Stomach (tissue), 9 donors: ENCODE results near the gene AP2A1. TPM values are rescaled to one million over a fixed set of nuclear protein-coding genes. Genes with fewer than 3 reads are reported as not detected.

Experiments used
- DNase-seq, 2 donors: peaks; one replicate each; pipeline versions ENCODE4 v3.0.0 to v3.0.0-alpha.2; 2013 to 2019
- H3K27ac ChIP-seq, 5 donors: fragments of 200-600 bp in 4 of 5; sonication (generic) in 4 of 5; one replicate each; pipeline ENCODE4 v1.5.1; 2013 to 2019; ENCODE audit warnings: mild to moderate bottlenecking in 1 of 5, moderate library complexity in 1 of 5
- H3K27me3 ChIP-seq, 3 donors: fragments of 200-600 bp; sonication (generic); one replicate each; pipeline ENCODE4 v1.5.1; 2017 to 2019; ENCODE audit warnings: mixed run types in 1 of 3
- H3K36me3 ChIP-seq, 4 donors: fragments of 200-600 bp; sonication (generic); 1 replicate in 3 of 4; 2 replicates in 1 of 4; pipeline ENCODE4 v1.5.1; 2016 to 2019
- H3K4me1 ChIP-seq, 4 donors: fragments of 200-600 bp; sonication (generic); one replicate each; pipeline ENCODE4 v1.5.1; 2016 to 2019
- H3K4me3 ChIP-seq, 4 donors: fragments of 200-600 bp; sonication (generic) in 3 of 4; one replicate each; pipeline ENCODE4 v1.5.1; 2016 to 2019; ENCODE audit warnings: mild to moderate bottlenecking in 1 of 4
- H3K9me3 ChIP-seq, 4 donors: fragments of 200-600 bp; sonication (generic); one replicate each; pipeline ENCODE4 v1.5.1; 2016 to 2019
- EP300 ChIP-seq: sonication (generic); formaldehyde crosslinking; IDR thresholded peaks from one replicate; pipeline ENCODE4 v1.6.1; 2017; ENCODE audit warnings: antibody characterized with exemption
- POLR2A ChIP-seq, 4 donors: fragments of 450-650 bp; IDR thresholded peaks; one replicate each; pipeline ENCODE4 v1.6.1; 2016; ENCODE audit warnings: antibody characterized with exemption in 4 of 4, control low read depth in 2 of 4, mild to moderate bottlenecking in 1 of 4, moderate library complexity in 1 of 4
- POLR2AphosphoS5 ChIP-seq, 3 donors: sonication (generic); formaldehyde crosslinking; IDR thresholded peaks; one replicate each; pipeline ENCODE4 v1.6.1; 2016; ENCODE audit warnings: antibody characterized with exemption in 3 of 3
- WGBS, 5 donors: extraction: QIAGEN DNeasy Blood & Tissue Kit in 3 of 5; methylation state at CpG; one replicate each; pipeline versions ENCODE4 v1.1.5 to v1.1.7; 2013 to 2018; 5-methylcytosine and 5-hydroxymethylcytosine counted together
- intact Hi-C: fragments of 100-400 bp; cut with DNase I; formaldehyde crosslinking; loops from one replicate; pipeline ENCODE4 v1.15.1; 2023; ENCODE audit warnings: low total_unique reads
- polyA plus RNA-seq, 3 donors: library from polyadenylated mRNA; stranded (reverse); fragments of 200-250 nt; gene quantifications; one replicate each; pipeline ENCODE4 v1.2.3, GENCODE V29; 2013
- total RNA-seq, 5 donors: library from RNA; depleted of rRNA; stranded (reverse); fragments of >200 nt; gene quantifications; one replicate each; pipeline versions ENCODE4 v1.1.0 to v1.2.3, GENCODE V29; 2014 to 2016
- TF ChIP-seq, protein P1 (sequence below), 7 experiments: fragments of 450-650 bp in 4 of 7; fragments of 200-600 bp in 3 of 7; sonication (generic) in 3 of 7; IDR thresholded peaks; one replicate each; pipeline ENCODE4 v1.5.1; 2016 to 2019; ENCODE audit warnings: antibody characterized with exemption in 7 of 7, control low read depth in 2 of 7, mild to moderate bottlenecking in 1 of 7
- donor health status: healthy with polysubstance abuse.
- donor health status: Bipolar disorder and iron deficiency.
- donor health status: healthy.

Gene AP2A1
- total and polyA plus RNA-seq, 8 donors, result 19.8 to 177 (median 29.2) TPM

DNA sequence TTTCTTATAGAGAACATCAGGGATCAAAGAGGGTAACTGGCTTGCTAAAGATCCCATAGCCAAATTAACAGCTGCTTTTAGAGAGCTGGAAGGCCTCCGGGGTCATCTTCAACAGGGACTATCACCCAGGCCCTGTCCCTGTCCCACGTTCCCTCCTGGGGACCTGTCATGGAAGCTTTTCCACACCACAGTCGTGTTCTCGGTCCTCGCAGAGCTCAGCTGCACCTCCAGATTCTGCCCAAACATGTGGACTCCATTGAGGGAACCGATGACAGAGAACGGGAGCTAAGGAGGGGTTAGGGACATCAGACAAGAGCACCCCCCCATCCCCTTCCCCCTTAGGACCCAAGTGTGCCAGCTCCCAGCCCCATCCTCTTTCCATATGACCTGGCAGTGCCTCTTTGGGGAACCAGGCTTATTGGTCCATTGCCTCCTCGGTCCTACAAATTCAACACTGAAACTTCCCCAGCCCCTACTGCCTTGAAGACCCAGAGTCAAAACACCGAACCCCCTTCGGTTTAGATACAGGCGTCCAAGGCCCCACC, 45.7 kb downstream of the AP2A1 start:
- 25 to 52% (median 45%) methylated on average over 4 to 11 of the region's 11 CpGs for WGBS, 5 donors

DNA sequence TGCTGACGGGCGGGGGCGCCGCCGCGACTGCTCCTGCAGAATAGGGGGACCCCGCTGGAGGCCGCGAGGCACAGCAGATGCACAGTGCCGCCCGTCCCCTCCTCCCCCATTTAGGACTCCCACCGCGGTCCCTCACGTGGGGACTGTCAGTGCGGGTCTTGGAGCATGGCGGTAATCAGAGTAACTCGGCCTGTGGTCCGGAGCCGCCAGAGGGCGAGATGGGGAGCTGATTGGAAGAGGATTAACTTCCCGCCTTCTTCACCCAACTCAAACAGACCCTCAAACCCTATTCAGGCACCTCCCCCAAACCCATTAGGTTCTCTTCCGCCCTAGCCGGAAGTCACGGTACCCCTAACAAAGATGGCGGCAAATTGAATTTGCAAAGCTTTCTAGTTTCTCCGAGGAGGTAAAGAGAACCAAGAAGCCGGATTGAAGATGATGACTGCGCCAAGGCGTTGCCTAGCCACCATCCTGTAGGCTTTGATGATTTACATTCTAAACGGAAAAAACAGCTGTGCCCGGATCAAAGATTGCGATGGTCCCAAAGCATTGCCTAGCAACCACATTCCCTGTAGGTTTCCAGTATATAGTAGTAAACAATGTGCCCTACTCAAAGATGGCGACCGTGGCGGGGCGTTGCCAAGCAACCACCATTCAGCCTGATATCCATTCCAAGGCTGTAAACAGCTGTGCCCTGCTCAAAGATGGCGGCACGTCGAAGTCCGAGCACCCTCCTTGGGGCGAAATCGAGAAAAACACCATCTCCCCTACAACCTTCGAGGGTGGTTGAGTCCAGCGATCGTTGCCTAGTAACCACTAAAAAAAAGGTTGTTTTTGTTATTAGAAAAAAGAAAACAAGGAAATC, 46.4 kb downstream of the AP2A1 start, which contains the start of gene FUZ:
Gene FUZ (minus strand): TSS at position 296 of the 865 bp plus-strand sequence. CDS start 186 bp downstream, at position 110.
- TF ChIP-seq POLR2A (IDR thresholded peaks at IDR 0.05) (peak in 1 of 4 donors; percentile 16), POLR2AphosphoS5 (IDR thresholded peaks at IDR 0.05) (peak; percentile 70 to 92 (median 70)), EP300 (no peak)
- TF ChIP-seq, protein P1, sequence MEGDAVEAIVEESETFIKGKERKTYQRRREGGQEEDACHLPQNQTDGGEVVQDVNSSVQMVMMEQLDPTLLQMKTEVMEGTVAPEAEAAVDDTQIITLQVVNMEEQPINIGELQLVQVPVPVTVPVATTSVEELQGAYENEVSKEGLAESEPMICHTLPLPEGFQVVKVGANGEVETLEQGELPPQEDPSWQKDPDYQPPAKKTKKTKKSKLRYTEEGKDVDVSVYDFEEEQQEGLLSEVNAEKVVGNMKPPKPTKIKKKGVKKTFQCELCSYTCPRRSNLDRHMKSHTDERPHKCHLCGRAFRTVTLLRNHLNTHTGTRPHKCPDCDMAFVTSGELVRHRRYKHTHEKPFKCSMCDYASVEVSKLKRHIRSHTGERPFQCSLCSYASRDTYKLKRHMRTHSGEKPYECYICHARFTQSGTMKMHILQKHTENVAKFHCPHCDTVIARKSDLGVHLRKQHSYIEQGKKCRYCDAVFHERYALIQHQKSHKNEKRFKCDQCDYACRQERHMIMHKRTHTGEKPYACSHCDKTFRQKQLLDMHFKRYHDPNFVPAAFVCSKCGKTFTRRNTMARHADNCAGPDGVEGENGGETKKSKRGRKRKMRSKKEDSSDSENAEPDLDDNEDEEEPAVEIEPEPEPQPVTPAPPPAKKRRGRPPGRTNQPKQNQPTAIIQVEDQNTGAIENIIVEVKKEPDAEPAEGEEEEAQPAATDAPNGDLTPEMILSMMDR (IDR thresholded peaks at IDR 0.05), result peak in 2 of 7 experiments; percentile 19 to 29
- Histone ChIP-seq H3K4me1 (peaks cover 18 to 51% (median 45%) of the 10 kb centered on the region in 4 donors), H3K27ac (peak within 1 kb of the TSS; percentile 55 to 92 (median 90)), H3K27me3 (no peaks in the 10 kb centered on the region), H3K36me3 (no peaks in the 10 kb centered on the region), H3K4me3 (peak within 1 kb of the TSS; percentile 49 to 73 (median 62)), H3K9me3 (no peaks in the 10 kb centered on the region)
- peak; percentile 97 to 99 for DNase-seq
- intact Hi-C loops, result no loop called here
- WGBS, 5 donors, result 0 to 1% (median 0%) methylated on average over 21 to 45 of the region's 45 CpGs

More for the DNA sequence above, 45.7 kb downstream of the AP2A1 start:
- intact Hi-C loops, result no loop called here
- peaks cover 18 to 55% (median 47%) of the 10 kb centered on the region in 4 donors for H3K4me1 ChIP-seq
- no peaks in the 10 kb centered on the region for H3K27me3 ChIP-seq
- H3K4me3 ChIP-seq, result peak overlapping the region; percentile 49 to 73 (median 62)
- peak overlapping the region; percentile 55 to 92 (median 90) for H3K27ac ChIP-seq
- no peak for TF ChIP-seq EP300
- no peak for TF ChIP-seq POLR2A (IDR thresholded peaks at IDR 0.05)
- TF ChIP-seq, protein P1 (IDR thresholded peaks at IDR 0.05), result no peak
- no peak for TF ChIP-seq POLR2AphosphoS5 (IDR thresholded peaks at IDR 0.05)
- no peak for DNase-seq
- H3K36me3 ChIP-seq, result peaks cover 0 to 4% (median 2%) of the 10 kb centered on the region in 4 donors
- H3K9me3 ChIP-seq, result no peaks in the 10 kb centered on the region

DNA sequence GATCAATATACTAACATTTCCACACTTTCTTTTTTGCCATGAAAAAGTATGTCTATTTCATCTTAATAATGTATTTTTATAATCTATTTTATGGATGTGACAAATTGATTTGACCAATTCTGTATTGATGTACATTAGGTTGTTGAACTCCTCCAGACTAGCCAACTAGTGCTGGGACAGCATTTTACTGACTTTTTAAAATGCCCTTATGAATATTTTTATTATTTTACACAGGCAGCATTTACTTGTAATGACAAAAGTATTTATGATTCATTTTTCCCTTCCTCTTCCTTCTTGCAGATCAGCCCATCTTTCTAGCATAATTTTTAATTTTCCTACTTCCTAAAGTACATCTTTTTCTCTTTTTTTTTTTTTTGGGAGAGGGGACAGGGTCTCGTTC, 47.2 kb downstream of the AP2A1 start:
- Histone ChIP-seq H3K36me3 (no peaks in the 10 kb centered on the region), H3K4me3 (peak overlapping the region in 3 of 4 donors; percentile 49 to 73 (median 58)), H3K27me3 (no peaks in the 10 kb centered on the region), H3K9me3 (no peaks in the 10 kb centered on the region), H3K27ac (peak overlapping the region in 4 of 5 donors; percentile 83 to 92 (median 90)), H3K4me1 (peaks cover 18 to 48% (median 42%) of the 10 kb centered on the region in 4 donors)
- intact Hi-C loops, result no loop called here
- TF ChIP-seq, protein P1 (IDR thresholded peaks at IDR 0.05), result no peak
- no peak for TF ChIP-seq POLR2A (IDR thresholded peaks at IDR 0.05)
- no peak for TF ChIP-seq POLR2AphosphoS5 (IDR thresholded peaks at IDR 0.05)
- TF ChIP-seq EP300, result no peak
- no peak for DNase-seq
- 71 to 91% (median 82%) methylated on average over 1 of the region's 1 CpG for WGBS, 5 donors

DNA sequence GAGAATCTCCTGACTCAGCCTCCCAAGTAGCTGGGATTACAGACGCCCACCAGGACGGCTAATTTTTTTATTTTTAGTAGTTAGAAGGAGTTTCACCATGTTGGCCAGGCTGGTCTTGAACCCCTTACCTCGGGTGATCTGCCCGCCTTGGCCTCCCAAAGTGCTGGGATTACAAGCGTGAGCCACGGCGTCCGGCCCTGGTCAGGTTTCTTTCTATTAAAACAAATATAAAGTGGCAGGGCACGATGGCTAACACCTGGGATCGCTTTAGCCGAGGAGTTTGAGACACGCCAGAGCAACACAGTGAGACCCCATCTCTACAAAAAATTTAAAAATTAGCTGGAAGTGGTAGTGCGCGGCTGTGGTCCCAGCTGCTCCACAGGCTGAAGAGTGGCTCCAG, 49.8 kb downstream of the AP2A1 start:
- Histone ChIP-seq H3K27ac (peak overlapping the region; percentile 74 to 97 (median 92)), H3K4me3 (peak overlapping the region in 2 of 4 donors; percentile 70 to 85), H3K9me3 (no peaks in the 10 kb centered on the region), H3K27me3 (no peaks in the 10 kb centered on the region), H3K36me3 (peaks cover 0 to 16% (median 10%) of the 10 kb centered on the region in 4 donors), H3K4me1 (peaks cover 28 to 59% (median 50%) of the 10 kb centered on the region in 4 donors)
- TF ChIP-seq POLR2A (IDR thresholded peaks at IDR 0.05), result no peak
- TF ChIP-seq POLR2AphosphoS5 (IDR thresholded peaks at IDR 0.05), result no peak
- no peak for TF ChIP-seq EP300
- TF ChIP-seq, protein P1 (IDR thresholded peaks at IDR 0.05), result no peak
- peak in 1 of 2 donors; percentile 33 for DNase-seq
- 57 to 81% (median 64%) methylated on average over 14 of the region's 14 CpGs for WGBS, 5 donors
- intact Hi-C loops, result no loop called here
